H9 (cell line): ENCODE measurements around the gene MCAM. TPM values are rescaled to one million over a fixed set of nuclear protein-coding genes. Genes with fewer than 3 reads are reported as not detected.

ENCODE experiments used
- DNase-seq: peaks from one replicate; pipeline ENCODE4 v3.0.0-alpha.2; 2017
- H2AFZ ChIP-seq: one replicate; pipeline ENCODE4 v1.6.1; 2013; ENCODE audit warnings: mild to moderate bottlenecking, low read length, control low read depth, moderate library complexity
- H2AK5ac ChIP-seq: 2 replicates; pipeline ENCODE4 v1.6.1; 2013; ENCODE audit warnings: low read length, control low read depth, mixed read lengths; ENCODE audit not compliant: insufficient read length
- H2BK120ac ChIP-seq: one replicate; pipeline ENCODE4 v1.6.1; 2013; ENCODE audit warnings: low read depth, mild to moderate bottlenecking, low read length, control low read depth, inconsistent platforms; ENCODE audit not compliant: poor library complexity, severe bottlenecking
- H2BK12ac ChIP-seq: 2 replicates; pipeline ENCODE4 v1.6.1; 2013; ENCODE audit warnings: low read length, control low read depth, mixed read lengths, low read depth; ENCODE audit not compliant: insufficient read length
- H2BK15ac ChIP-seq: 2 replicates; pipeline ENCODE4 v1.6.1; 2013; ENCODE audit warnings: low read depth, low read length, control low read depth
- H2BK20ac ChIP-seq: one replicate; pipeline ENCODE4 v1.6.1; 2013; ENCODE audit warnings: low read depth, mild to moderate bottlenecking, low read length, control low read depth, inconsistent platforms; ENCODE audit not compliant: poor library complexity, severe bottlenecking
- H2BK5ac ChIP-seq: 2 replicates; pipeline ENCODE4 v1.6.1; 2013; ENCODE audit warnings: low read length, control low read depth, mixed read lengths; ENCODE audit not compliant: insufficient read length
- H3K14ac ChIP-seq: 2 replicates; pipeline ENCODE4 v1.6.1; 2013; ENCODE audit warnings: low read length, control low read depth; ENCODE audit not compliant: insufficient read depth
- H3K18ac ChIP-seq: 2 replicates; pipeline ENCODE4 v1.6.1; 2013; ENCODE audit warnings: low read depth, mild to moderate bottlenecking, mixed read lengths, low read length, control low read depth; ENCODE audit not compliant: insufficient read length
- H3K23ac ChIP-seq: 2 replicates; pipeline ENCODE4 v1.6.1; 2013; ENCODE audit warnings: low read length, control low read depth, mixed read lengths, low read depth; ENCODE audit not compliant: insufficient read length
- H3K23me2 ChIP-seq: 2 replicates; pipeline ENCODE4 v1.6.1; 2013; ENCODE audit warnings: low read depth, mild to moderate bottlenecking, mixed read lengths, low read length, control low read depth; ENCODE audit not compliant: insufficient read length, poor library complexity, severe bottlenecking
- H3K27ac ChIP-seq: 2 replicates; pipeline ENCODE4 v1.5.1; 2013; ENCODE audit warnings: low read length, control low read depth, mixed read lengths, low read depth; ENCODE audit not compliant: insufficient read length
- H3K27me3 ChIP-seq: 2 replicates; pipeline ENCODE4 v1.6.1; 2013; ENCODE audit warnings: low read length, control low read depth, inconsistent platforms; ENCODE audit not compliant: insufficient read depth
- H3K4ac ChIP-seq: 2 replicates; pipeline ENCODE4 v1.6.1; 2013; ENCODE audit warnings: low read depth, mild to moderate bottlenecking, control low read depth, inconsistent platforms, low read length, moderate library complexity
- H3K4me1 ChIP-seq: 2 replicates; pipeline ENCODE4 v1.6.1; 2013; ENCODE audit warnings: low read length, control low read depth, inconsistent platforms; ENCODE audit not compliant: insufficient read depth
- H3K4me2 ChIP-seq: 2 replicates; pipeline ENCODE4 v1.6.1; 2013; ENCODE audit warnings: low read length, control low read depth, mixed read lengths; ENCODE audit not compliant: insufficient read length, insufficient read depth
- H3K56ac ChIP-seq: 2 replicates; pipeline ENCODE4 v1.6.1; 2013; ENCODE audit warnings: low read depth, mild to moderate bottlenecking, mixed read lengths, low read length, control low read depth; ENCODE audit not compliant: insufficient read length
- H3K79me1 ChIP-seq: 2 replicates; pipeline ENCODE4 v1.6.1; 2013; ENCODE audit warnings: low read depth, mild to moderate bottlenecking, moderate library complexity, low read length, control low read depth, inconsistent platforms; ENCODE audit not compliant: insufficient read depth, poor library complexity, severe bottlenecking
- H3K79me2 ChIP-seq: 2 replicates; pipeline ENCODE4 v1.6.1; 2013; ENCODE audit warnings: low read length, control low read depth, inconsistent platforms; ENCODE audit not compliant: insufficient read depth
- H3K9ac ChIP-seq: 2 replicates; pipeline ENCODE4 v1.6.1; 2013; ENCODE audit warnings: low read length, control low read depth, mixed read lengths; ENCODE audit not compliant: insufficient read length; ENCODE audit errors: extremely low read depth
- H3K9me3 ChIP-seq: one replicate; pipeline ENCODE4 v1.6.1; 2013; ENCODE audit warnings: low read depth, low read length, inconsistent platforms; ENCODE audit not compliant: control insufficient read depth
- H3T11ph ChIP-seq: one replicate; pipeline ENCODE4 v1.6.1; 2013; ENCODE audit warnings: mild to moderate bottlenecking, low read length, control low read depth, inconsistent platforms
- H4K20me1 ChIP-seq: one replicate; pipeline ENCODE4 v1.6.1; 2013; ENCODE audit not compliant: control insufficient read depth, insufficient read length, insufficient read depth
- H4K5ac ChIP-seq: 2 replicates; pipeline ENCODE4 v1.6.1; 2013; ENCODE audit warnings: low read depth, mild to moderate bottlenecking, mixed read lengths, low read length, control low read depth; ENCODE audit not compliant: insufficient read length
- H4K8ac ChIP-seq: replicated peaks from 2 replicates; pipeline ENCODE4 v1.6.1; 2013; ENCODE audit warnings: low read length, control low read depth, mixed read lengths, low read depth; ENCODE audit not compliant: insufficient read length
- H4K91ac ChIP-seq: 2 replicates; pipeline ENCODE4 v1.6.1; 2013; ENCODE audit warnings: low read depth, mild to moderate bottlenecking, moderate library complexity, mixed read lengths, low read length, control low read depth; ENCODE audit not compliant: insufficient read length
- H3K27ac Mint-ChIP-seq, 3 experiments: 2 replicates in 2 of 3; 3 replicates in 1 of 3; pipeline ENCODE4 v1.8.0; 2020 to 2021; ENCODE audit warnings: mixed read lengths in 3 of 3, mild to moderate bottlenecking in 1 of 3, moderate library complexity in 1 of 3
- H3K27me3 Mint-ChIP-seq: 2 replicates; pipeline ENCODE4 v1.8.0; 2021; ENCODE audit warnings: low read depth, mild to moderate bottlenecking, moderate library complexity, mixed read lengths
- H3K36me3 Mint-ChIP-seq, 3 experiments: 2 replicates in 2 of 3; 3 replicates in 1 of 3; pipeline ENCODE4 v1.8.0; 2020 to 2021; ENCODE audit warnings: low read depth in 3 of 3, mixed read lengths in 3 of 3; ENCODE audit not compliant: insufficient read depth in 1 of 3
- H3K4me1 Mint-ChIP-seq, 2 experiments: 2 replicates each; pipeline ENCODE4 v1.8.0; 2020; ENCODE audit warnings: mixed read lengths in 2 of 2
- H3K4me3 Mint-ChIP-seq, 2 experiments: 2 replicates in 1 of 2; 3 replicates in 1 of 2; pipeline ENCODE4 v1.8.0; 2020 to 2021; ENCODE audit warnings: mild to moderate bottlenecking in 2 of 2, mixed read lengths in 2 of 2, moderate library complexity in 1 of 2
- H3K9me3 Mint-ChIP-seq, 2 experiments: 2 replicates in 1 of 2; 3 replicates in 1 of 2; pipeline ENCODE4 v1.8.0; 2020; ENCODE audit warnings: mild to moderate bottlenecking in 2 of 2, mixed read lengths in 2 of 2, moderate library complexity in 1 of 2
- CTCF ChIP-seq: fragments of 200-600 bp; sonication (generic); conservative IDR thresholded peaks from 3 replicates; pipeline ENCODE4 v1.8.0; 2021; ENCODE audit warnings: antibody characterized with exemption, mild to moderate bottlenecking
- WGBS: extraction: QIAGEN DNeasy Blood & Tissue Kit; methylation state at CpG from one replicate; pipeline ENCODE4 v1.1.7; 2013; ENCODE audit warnings: missing lambda C conversion rate, low lambda C conversion rate, mixed read lengths; ENCODE audit not compliant: insufficient read length; ENCODE audit errors: extremely low coverage; 5-methylcytosine and 5-hydroxymethylcytosine counted together
- total RNA-seq: library from RNA; stranded (reverse); gene quantifications from 2 replicates; pipeline ENCODE4 v1.2.1, GENCODE V29; 2021

MCAM gene
- total RNA-seq, 1 experiment from 2014 or later, result 21.5 TPM

GRCh38 chr11:119298726-119299125 lies 18.2 kb downstream of the MCAM start:
- H2BK5ac ChIP-seq, result no peak overlapping the region
- H3K27me3 Mint-ChIP-seq, result no peaks in the 10 kb centered on the region
- no peak overlapping the region for H4K5ac ChIP-seq
- H3K36me3 Mint-ChIP-seq, result peaks cover 26 to 75% (median 73%) of the 10 kb centered on the region in 3 experiments; a peak in 6 of 7 replicates
- H3K27ac Mint-ChIP-seq, result no peak overlapping the region; a peak in 1 of 7 replicates
- no peaks in the 10 kb centered on the region for H3K9me3 ChIP-seq
- no peak overlapping the region for H2AFZ ChIP-seq
- no peaks in the 10 kb centered on the region for H4K20me1 ChIP-seq
- TF ChIP-seq CTCF, result no peak
- no peak overlapping the region for H3K4me2 ChIP-seq
- H3K4ac ChIP-seq, result no peak overlapping the region
- H4K8ac ChIP-seq, result no peak overlapping the region
- no peak overlapping the region for H3K4me3 Mint-ChIP-seq
- no peak overlapping the region for H2BK20ac ChIP-seq
- no peaks in the 10 kb centered on the region for H3K4me1 Mint-ChIP-seq
- H3K9me3 Mint-ChIP-seq, result no peaks in the 10 kb centered on the region
- H3K56ac ChIP-seq, result no peak overlapping the region
- H3K79me2 ChIP-seq, result no peaks in the 10 kb centered on the region
- H2AK5ac ChIP-seq, result no peak overlapping the region
- no peaks in the 10 kb centered on the region for H3K27me3 ChIP-seq
- no peak overlapping the region for H3K18ac ChIP-seq
- no peak for DNase-seq
- no peak overlapping the region for H2BK12ac ChIP-seq
- H2BK120ac ChIP-seq, result no peak overlapping the region
- H3K9ac ChIP-seq, result no peak overlapping the region
- no peak overlapping the region for H3T11ph ChIP-seq
- H3K27ac ChIP-seq, result no peak overlapping the region
- no peak overlapping the region for H3K14ac ChIP-seq
- no peaks in the 10 kb centered on the region for H3K4me1 ChIP-seq
- H3K79me1 ChIP-seq, result no peaks in the 10 kb centered on the region
- H3K23me2 ChIP-seq, result no peaks in the 10 kb centered on the region
- WGBS, result no CpG with 5 or more reads among the region's 2 CpGs
- no peak overlapping the region for H4K91ac ChIP-seq
- H3K23ac ChIP-seq, result no peak overlapping the region
- no peak overlapping the region for H2BK15ac ChIP-seq
